ENCODE results near the gene MT2A. TPM values are rescaled to one million over a fixed set of nuclear protein-coding genes. Genes with fewer than 3 reads are reported as not detected.

Gene MT2A
- total and polyA plus RNA-seq, 2 of the 4 experiments (the other 2 are of a cell fraction), result 25.5 to 621 TPM

GRCh38 chr16:56645838-56646237 is 37.5 kb downstream of the MT2A start:
- Histone ChIP-seq H4K91ac (ENCODE audit: insufficient read depth, low read depth, low read length) (no peak overlapping the region), H3K56ac (ENCODE audit: extremely low read depth, insufficient read depth, low read length) (no peak overlapping the region), H2BK15ac (ENCODE audit: low read depth, low read length) (no peak overlapping the region), H3K23ac (ENCODE audit: low read depth, low read length) (no peak overlapping the region), H3K9me1 (ENCODE audit: insufficient read depth, low read length) (0 out of 2 replicates have a peak, but pooled peaks cover 3% of the 10 kb centered on the region), H3K79me1 (ENCODE audit: low read depth in 1 of 2, low read length in 2 of 2) (no peaks in the 10 kb centered on the region), H2AK9ac (replicated peaks; ENCODE audit: low read depth, low read length, poor library complexity) (no peak overlapping the region), H4K20me1 (ENCODE audit: insufficient read depth, low read length) (no peaks in the 10 kb centered on the region; the same call in 1 of the 2 replicates), H2BK5ac (ENCODE audit: low read depth, low read length, poor library complexity, severe bottlenecking) (no peak overlapping the region), H2BK20ac (ENCODE audit: low read depth, low read length) (no peak overlapping the region), H3K4ac (ENCODE audit: low read depth, low read length) (no peak overlapping the region), H2BK120ac (ENCODE audit: low read depth, low read length) (no peak overlapping the region), H3K9me3 (ENCODE audit: control insufficient read depth, insufficient read depth, low read length) (0 out of 2 replicates have a peak, but pooled peaks cover 2% of the 10 kb centered on the region), H4K5ac (ENCODE audit: low read depth, low read length) (no peak overlapping the region), H3K27me3 (ENCODE audit: control insufficient read depth, insufficient read depth, low read length) (peaks cover 86% of the 10 kb centered on the region), H3K9ac (ENCODE audit: low read depth, low read length) (no peak overlapping the region), H3K4me2 (ENCODE audit: low read depth, low read length) (no peak overlapping the region), H3K4me1 (ENCODE audit: control insufficient read depth, insufficient read depth, low read length) (no peaks in the 10 kb centered on the region), H3K18ac (ENCODE audit: low read depth, low read length) (no peak overlapping the region), H4K8ac (ENCODE audit: low read depth in 2 of 2, low read length in 2 of 2) (no peak overlapping the region), H3K4me3 (ENCODE audit: insufficient read depth, low read depth, low read length) (no peak overlapping the region), H3K36me3 (ENCODE audit: control insufficient read depth, insufficient read depth, low read length) (no peaks in the 10 kb centered on the region), H3K14ac (replicated peaks; ENCODE audit: low read depth, low read length) (no peak overlapping the region), H3K27ac (ENCODE audit: insufficient read depth, low read length) (no peak overlapping the region), H2AFZ (replicated peaks; ENCODE audit: low read length, poor library complexity) (no peak overlapping the region), H2AK5ac (ENCODE audit: low read depth, low read length) (no peak overlapping the region)
- POLR2A ChIA-PET (ENCODE audit: unreplicated experiment), result no interaction called here
- DNase-seq (peak; percentile 2), ATAC-seq (ENCODE audit: low read depth) (no peak)
- TF ChIP-seq BHLHE40 (IDR thresholded peaks at IDR 0.05; ENCODE audit: low read depth, low read length), result no peak
- TF ChIP-seq MXI1 (IDR thresholded peaks at IDR 0.05; ENCODE audit: borderline replicate concordance, low read depth, low read length), result no peak
- TF ChIP-seq POLR2A (IDR thresholded peaks at IDR 0.05; ENCODE audit: low read depth, low read length), result no peak
- no peak for TF ChIP-seq CEBPB (IDR thresholded peaks at IDR 0.05; ENCODE audit: low read depth, low read length)
- TF ChIP-seq, protein P1, sequence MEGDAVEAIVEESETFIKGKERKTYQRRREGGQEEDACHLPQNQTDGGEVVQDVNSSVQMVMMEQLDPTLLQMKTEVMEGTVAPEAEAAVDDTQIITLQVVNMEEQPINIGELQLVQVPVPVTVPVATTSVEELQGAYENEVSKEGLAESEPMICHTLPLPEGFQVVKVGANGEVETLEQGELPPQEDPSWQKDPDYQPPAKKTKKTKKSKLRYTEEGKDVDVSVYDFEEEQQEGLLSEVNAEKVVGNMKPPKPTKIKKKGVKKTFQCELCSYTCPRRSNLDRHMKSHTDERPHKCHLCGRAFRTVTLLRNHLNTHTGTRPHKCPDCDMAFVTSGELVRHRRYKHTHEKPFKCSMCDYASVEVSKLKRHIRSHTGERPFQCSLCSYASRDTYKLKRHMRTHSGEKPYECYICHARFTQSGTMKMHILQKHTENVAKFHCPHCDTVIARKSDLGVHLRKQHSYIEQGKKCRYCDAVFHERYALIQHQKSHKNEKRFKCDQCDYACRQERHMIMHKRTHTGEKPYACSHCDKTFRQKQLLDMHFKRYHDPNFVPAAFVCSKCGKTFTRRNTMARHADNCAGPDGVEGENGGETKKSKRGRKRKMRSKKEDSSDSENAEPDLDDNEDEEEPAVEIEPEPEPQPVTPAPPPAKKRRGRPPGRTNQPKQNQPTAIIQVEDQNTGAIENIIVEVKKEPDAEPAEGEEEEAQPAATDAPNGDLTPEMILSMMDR (conservative IDR thresholded peaks at IDR 0.05; ENCODE audit: low read depth, low read length), result no peak
- no peak for TF ChIP-seq RAD21 (IDR thresholded peaks at IDR 0.05; ENCODE audit: low read length)
- TF ChIP-seq RFX5 (IDR thresholded peaks at IDR 0.05; ENCODE audit: low read depth, low read length), result no peak
- no peak for TF ChIP-seq MAZ (IDR thresholded peaks at IDR 0.05; ENCODE audit: borderline replicate concordance, low read depth, low read length)
- TF ChIP-seq MAFK (IDR thresholded peaks at IDR 0.05; ENCODE audit: low read depth, low read length), result no peak
- TF ChIP-seq FOS (IDR thresholded peaks at IDR 0.05; ENCODE audit: low read depth, low read length), result no peak
- TF ChIP-seq USF2 (IDR thresholded peaks at IDR 0.05; ENCODE audit: low read depth, low read length), result no peak
- TF ChIP-seq, protein P2, sequence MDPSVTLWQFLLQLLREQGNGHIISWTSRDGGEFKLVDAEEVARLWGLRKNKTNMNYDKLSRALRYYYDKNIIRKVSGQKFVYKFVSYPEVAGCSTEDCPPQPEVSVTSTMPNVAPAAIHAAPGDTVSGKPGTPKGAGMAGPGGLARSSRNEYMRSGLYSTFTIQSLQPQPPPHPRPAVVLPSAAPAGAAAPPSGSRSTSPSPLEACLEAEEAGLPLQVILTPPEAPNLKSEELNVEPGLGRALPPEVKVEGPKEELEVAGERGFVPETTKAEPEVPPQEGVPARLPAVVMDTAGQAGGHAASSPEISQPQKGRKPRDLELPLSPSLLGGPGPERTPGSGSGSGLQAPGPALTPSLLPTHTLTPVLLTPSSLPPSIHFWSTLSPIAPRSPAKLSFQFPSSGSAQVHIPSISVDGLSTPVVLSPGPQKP (IDR thresholded peaks at IDR 0.05; ENCODE audit: borderline replicate concordance, low read depth, low read length), result no peak
- no peak for TF ChIP-seq RCOR1 (IDR thresholded peaks at IDR 0.05; ENCODE audit: insufficient replicate concordance, low read length)
- no peak for TF ChIP-seq NFE2L2 (IDR thresholded peaks at IDR 0.05; ENCODE audit: low read depth, low read length)
- CTCF ChIA-PET, result no interaction called here
- in situ Hi-C loops (cut with MboI; ENCODE audit: low sequenced_read_pairs) (no loop called here), dilution Hi-C loops (cut with HindIII; ENCODE audit: low sequenced_read_pairs, unreplicated experiment) (no loop called here), intact Hi-C loops (cut with micrococcal nuclease) (no loop called here)
- no TSS peak for BruUV-seq (replicated peaks)
- no CpG with 5 or more reads among the region's 1 CpG for WGBS, 2 experiments (ENCODE audit: extremely low coverage in 2 of 2, insufficient read length in 1 of 2)
